ENCODE data around the gene NT5C. TPM values are rescaled to one million over a fixed set of nuclear protein-coding genes. Genes with fewer than 3 reads are reported as not detected.
"Not testable (repeated sequence)": the region's sequence is repeated elsewhere in the genome, so short reads cannot be mapped to it uniquely, and the experiment has no call there.

NT5C gene
- total and polyA plus RNA-seq, 4 experiments from 2014 or later, result 22.4 to 46.6 (median 36.3) TPM

- intact Hi-C loops (cut with micrococcal nuclease), result loop anchor here (1.0 to 5.0 kb wide), 4 partner anchors 23 to 169 kb away; partner anchors contain the start of gene NUP85
- ChIA-PET CTCF (ENCODE audit: partially characterized antibody) (interaction anchor here (0.6 to 5.8 kb wide), 11 partner anchors 9 to 168 kb away, joined by 3 to 127 read pairs (median 8); partner anchors contain the start of genes ARMC7 and MRPL58), POLR2A (ENCODE audit: partially characterized antibody) (interaction anchor here (0.9 to 6.9 kb wide), 7 partner anchors 16 to 159 kb away, joined by 3 to 97 read pairs (median 4); partner anchors contain the start of genes ARMC7, JPT1, MRPL58 and SLC25A19)
- H3K9me3 Mint-ChIP-seq, result no peaks in the 10 kb centered on the region
- peaks cover 5% of the 10 kb centered on the region for H3K36me3 ChIP-seq (ENCODE audit: insufficient read depth, low read length)
- H3K36me3 Mint-ChIP-seq, result peaks cover 0 to 11% of the 10 kb centered on the region in 2 donors
- H3K4me3 Mint-ChIP-seq, result peak overlapping the region in 5 of 8 donors; percentile 55 to 91 (median 90)
- peak overlapping the region; percentile 80 for H3K27ac ChIP-seq (ENCODE audit: low read depth, low read length)
- H3K4me3 ChIP-seq (ENCODE audit: low read length in 2 of 2), result peak overlapping the region in 1 of 2 donors; percentile 19
- no peaks in the 10 kb centered on the region for H3K9me3 ChIP-seq (ENCODE audit: control insufficient read depth in 1 of 2, low read length in 2 of 2)
- DNase-seq, result no peak
- H3K4me1 ChIP-seq (ENCODE audit: insufficient read depth, low read length), result peaks cover 29% of the 10 kb centered on the region
- H3K27me3 ChIP-seq (ENCODE audit: insufficient read depth, low read length), result no peaks in the 10 kb centered on the region
- peaks cover 16 to 32% (median 21%) of the 10 kb centered on the region in 4 donors for H3K4me1 Mint-ChIP-seq
- H3K27me3 Mint-ChIP-seq, result no peaks in the 10 kb centered on the region
- peak overlapping the region; percentile 81 to 92 (median 88) for H3K27ac Mint-ChIP-seq
Measured at GRCh38 chr17:75130059-75130631, 1.4 kb downstream of the NT5C start.

- H3K9me3 ChIP-seq (ENCODE audit: control insufficient read depth in 1 of 2, low read length in 2 of 2), result no peaks in the 10 kb centered on the region
- Mint-ChIP-seq H3K4me1 (peaks cover 20 to 38% (median 26%) of the 10 kb centered on the region in 4 donors), H3K4me3 (peak overlapping the region in 5 of 8 donors; percentile 34 to 62 (median 55)), H3K27me3 (no peaks in the 10 kb centered on the region), H3K36me3 (peaks cover 0 to 8% of the 10 kb centered on the region in 2 donors), H3K27ac (peak overlapping the region in 1 of 7 donors; percentile 19), H3K9me3 (no peaks in the 10 kb centered on the region)
- H3K27me3 ChIP-seq (ENCODE audit: insufficient read depth, low read length), result no peaks in the 10 kb centered on the region
- POLR2A ChIA-PET (ENCODE audit: partially characterized antibody), result interaction anchor here (1.4 to 6.9 kb wide), 3 partner anchors 15 to 117 kb away, joined by 4 to 97 read pairs (median 10); partner anchors contain the start of genes ARMC7, JPT1 and MRPL58
- H3K4me1 ChIP-seq (ENCODE audit: insufficient read depth, low read length), result peaks cover 35% of the 10 kb centered on the region
- CTCF ChIA-PET (ENCODE audit: partially characterized antibody), result interaction anchor here (3.0 to 5.8 kb wide), 3 partner anchors 8 to 167 kb away, joined by 24 to 127 read pairs (median 32); partner anchors contain the start of gene ARMC7
- H3K4me3 ChIP-seq (ENCODE audit: low read length in 2 of 2), result no peak overlapping the region
- no peak overlapping the region for H3K27ac ChIP-seq (ENCODE audit: low read depth, low read length)
- peaks cover 5% of the 10 kb centered on the region for H3K36me3 ChIP-seq (ENCODE audit: insufficient read depth, low read length)
- DNase-seq, result no peak
- intact Hi-C loops (cut with micrococcal nuclease), result no loop called here
Measured at GRCh38 chr17:75129576-75129975, 2.0 kb downstream of the NT5C start.

DNA sequence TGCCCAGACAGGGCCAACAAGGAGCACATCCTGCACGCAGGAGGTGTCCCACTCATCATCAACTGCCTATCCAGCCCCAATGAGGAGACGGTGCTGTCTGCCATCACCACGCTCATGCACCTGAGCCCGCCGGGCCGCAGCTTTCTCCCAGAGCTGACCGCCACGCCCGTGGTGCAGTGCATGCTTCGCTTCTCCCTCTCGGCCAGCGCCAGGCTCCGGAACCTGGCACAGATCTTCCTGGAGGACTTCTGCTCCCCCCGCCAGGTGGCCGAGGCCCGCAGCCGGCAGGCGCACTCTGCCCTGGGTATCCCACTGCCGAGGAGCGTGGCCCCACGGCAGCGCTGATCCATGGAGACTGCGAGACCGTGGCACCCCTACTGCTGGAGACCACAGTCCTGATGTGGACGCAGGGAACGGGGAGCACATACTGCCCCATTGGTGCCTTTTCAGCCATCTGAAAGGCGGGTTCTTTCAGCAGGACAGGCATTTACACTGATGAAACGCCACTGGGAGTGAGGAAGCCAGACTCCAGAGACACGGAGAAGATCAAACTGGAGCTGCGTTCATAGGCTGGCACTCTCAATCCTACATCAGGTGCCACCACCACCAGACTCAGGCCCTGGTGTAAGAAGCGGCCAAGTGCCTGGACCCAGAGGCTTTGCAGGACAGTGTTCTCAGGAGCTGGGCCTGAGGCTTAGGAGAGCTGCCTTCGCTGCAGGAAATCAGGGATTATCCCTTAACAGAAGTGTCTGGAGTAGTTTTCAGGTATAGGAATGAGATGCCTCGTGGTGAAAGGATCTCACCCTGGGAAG lies 2.6 kb downstream of the NT5C start:
- Mint-ChIP-seq H3K9me3 (no peaks in the 10 kb centered on the region), H3K27ac (no peak overlapping the region), H3K4me3 (peak overlapping the region in 1 of 8 donors; percentile 34), H3K4me1 (peaks cover 26 to 45% (median 33%) of the 10 kb centered on the region in 4 donors), H3K27me3 (no peaks in the 10 kb centered on the region), H3K36me3 (peaks cover 3 to 9% of the 10 kb centered on the region in 2 donors)
- ChIA-PET POLR2A (ENCODE audit: partially characterized antibody) (interaction anchor here (1.4 to 6.9 kb wide), 2 partner anchors 15 to 26 kb away, joined by 4 to 97 read pairs; partner anchors contain the start of genes ARMC7 and JPT1), CTCF (ENCODE audit: partially characterized antibody) (interaction anchor here (1.0 to 5.8 kb wide), 3 partner anchors 15 to 73 kb away, joined by 3 to 127 read pairs (median 56); partner anchors contain the start of gene ARMC7)
- no peak for DNase-seq
- intact Hi-C loops (cut with micrococcal nuclease), result no loop called here
- Histone ChIP-seq H3K4me3 (ENCODE audit: low read length in 2 of 2) (no peak overlapping the region), H3K27ac (ENCODE audit: low read depth, low read length) (no peak overlapping the region), H3K27me3 (ENCODE audit: insufficient read depth, low read length) (no peaks in the 10 kb centered on the region), H3K9me3 (ENCODE audit: control insufficient read depth in 1 of 2, low read length in 2 of 2) (no peaks in the 10 kb centered on the region), H3K36me3 (ENCODE audit: insufficient read depth, low read length) (peaks cover 5% of the 10 kb centered on the region), H3K4me1 (ENCODE audit: insufficient read depth, low read length) (peaks cover 41% of the 10 kb centered on the region)

GRCh38 chr17:75127936-75128335 lies 3.6 kb downstream of the NT5C start:
- H3K4me3 ChIP-seq (ENCODE audit: low read length in 2 of 2); H3K9me3 Mint-ChIP-seq; H3K9me3 ChIP-seq (ENCODE audit: control insufficient read depth in 1 of 2, low read length in 2 of 2); intact Hi-C loops (cut with micrococcal nuclease); DNase-seq; H3K27ac ChIP-seq (ENCODE audit: low read depth, low read length); H3K36me3 ChIP-seq (ENCODE audit: insufficient read depth, low read length); H3K27me3 Mint-ChIP-seq; H3K27me3 ChIP-seq (ENCODE audit: insufficient read depth, low read length): not testable (repeated sequence)
- ChIA-PET CTCF (ENCODE audit: partially characterized antibody) (interaction anchor here (0.8 to 5.4 kb wide), 3 partner anchors 14 to 74 kb away, joined by 3 to 56 read pairs (median 3); no protein-coding TSS in a partner anchor), POLR2A (ENCODE audit: partially characterized antibody) (interaction anchor here (6.9 kb wide), 1 partner anchor 14 kb away, joined by 97 read pairs; the partner anchor contains the start of gene ARMC7)
- Mint-ChIP-seq H3K27ac (peak overlapping the region in 1 of 7 donors; percentile 59), H3K4me1 (peaks cover 27 to 50% (median 36%) of the 10 kb centered on the region in 4 donors), H3K36me3 (peaks cover 4 to 10% of the 10 kb centered on the region in 2 donors), H3K4me3 (peak overlapping the region in 1 of 8 donors; percentile 52)
- H3K4me1 ChIP-seq (ENCODE audit: insufficient read depth, low read length), result peaks cover 43% of the 10 kb centered on the region

GRCh38 chr17:75126954-75127353 lies 4.6 kb downstream of the NT5C start:
- H3K27ac Mint-ChIP-seq, result peak overlapping the region in 1 of 7 donors; percentile 81
- H3K4me1 ChIP-seq (ENCODE audit: insufficient read depth, low read length), result peaks cover 42% of the 10 kb centered on the region

DNA sequence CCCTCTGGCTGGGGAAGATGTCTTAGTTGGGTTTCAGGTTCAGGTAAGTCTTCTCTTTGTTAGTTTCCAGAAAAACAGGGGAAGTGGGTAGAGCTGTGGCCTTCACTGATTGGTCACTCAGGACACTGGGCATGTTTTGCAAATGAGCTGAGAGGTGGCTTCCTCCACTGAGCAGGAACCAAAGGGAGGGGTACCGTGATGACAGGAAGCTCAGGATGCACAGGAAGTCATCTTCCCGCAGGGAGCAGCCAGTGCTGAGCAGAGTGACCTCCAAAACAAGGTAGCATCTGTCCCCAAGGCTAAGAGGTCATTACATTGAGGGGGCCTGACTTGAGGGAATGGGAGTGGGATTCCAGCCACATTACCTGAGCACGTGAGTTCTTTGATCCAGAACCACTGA lies 5.6 kb downstream of the NT5C start:
- H3K27ac ChIP-seq (ENCODE audit: low read depth, low read length), result no peak overlapping the region
- POLR2A ChIA-PET (ENCODE audit: partially characterized antibody), result interaction anchor here (1.2 to 4.3 kb wide), 4 partner anchors 11 to 22 kb away, joined by 3 to 27 read pairs (median 12); partner anchors contain the start of gene ARMC7

More at GRCh38 chr17:75126954-75127353, 4.6 kb downstream of the NT5C start:
- H3K27ac ChIP-seq (ENCODE audit: low read depth, low read length), result no peak overlapping the region
- intact Hi-C loops (cut with micrococcal nuclease), result no loop called here
- H3K4me1 Mint-ChIP-seq, result peaks cover 25 to 44% (median 32%) of the 10 kb centered on the region in 4 donors
- H3K27me3 ChIP-seq (ENCODE audit: insufficient read depth, low read length), result no peaks in the 10 kb centered on the region
- H3K36me3 ChIP-seq (ENCODE audit: insufficient read depth, low read length), result peaks cover 5% of the 10 kb centered on the region
- no peak for DNase-seq
- H3K4me3 ChIP-seq (ENCODE audit: low read length in 2 of 2), result no peak overlapping the region
- POLR2A ChIA-PET (ENCODE audit: partially characterized antibody), result interaction anchor here (4.3 kb wide), 1 partner anchor 17 kb away, joined by 13 read pairs; the partner anchor contains the start of gene ARMC7
- no peak overlapping the region for H3K4me3 Mint-ChIP-seq
- CTCF ChIA-PET (ENCODE audit: partially characterized antibody), result interaction anchor here (0.6 to 5.4 kb wide), 4 partner anchors 10 to 77 kb away, joined by 3 to 56 read pairs (median 4); partner anchors contain the start of gene ARMC7
- no peaks in the 10 kb centered on the region for H3K9me3 ChIP-seq (ENCODE audit: control insufficient read depth in 1 of 2, low read length in 2 of 2)
- H3K36me3 Mint-ChIP-seq, result peaks cover 4 to 10% of the 10 kb centered on the region in 2 donors
- no peaks in the 10 kb centered on the region for H3K27me3 Mint-ChIP-seq
- H3K9me3 Mint-ChIP-seq, result no peaks in the 10 kb centered on the region

More for the DNA sequence above, 5.6 kb downstream of the NT5C start:
- no peaks in the 10 kb centered on the region for H3K27me3 ChIP-seq (ENCODE audit: insufficient read depth, low read length)
- CTCF ChIA-PET (ENCODE audit: partially characterized antibody), result interaction anchor here (0.9 to 5.4 kb wide), 4 partner anchors 9 to 45 kb away, joined by 3 to 56 read pairs (median 4); partner anchors contain the start of gene ARMC7
- Mint-ChIP-seq H3K4me3 (peak overlapping the region in 3 of 8 donors; percentile 6 to 47 (median 25)), H3K4me1 (peaks cover 26 to 45% (median 33%) of the 10 kb centered on the region in 4 donors), H3K9me3 (no peaks in the 10 kb centered on the region), H3K27ac (peak overlapping the region in 6 of 7 donors; percentile 55 to 92 (median 87)), H3K27me3 (no peaks in the 10 kb centered on the region), H3K36me3 (peaks cover 9 to 12% of the 10 kb centered on the region in 2 donors)
- H3K4me1 ChIP-seq (ENCODE audit: insufficient read depth, low read length), result peaks cover 42% of the 10 kb centered on the region
- H3K36me3 ChIP-seq (ENCODE audit: insufficient read depth, low read length), result peaks cover 7% of the 10 kb centered on the region
- no peak for DNase-seq
- intact Hi-C loops (cut with micrococcal nuclease), result no loop called here
- no peaks in the 10 kb centered on the region for H3K9me3 ChIP-seq (ENCODE audit: control insufficient read depth in 1 of 2, low read length in 2 of 2)
- H3K4me3 ChIP-seq (ENCODE audit: low read length in 2 of 2), result no peak overlapping the region
